GM12873 (cell line): ENCODE data around the gene PATZ1.

ENCODE experiments used
- TF ChIP-seq, protein P1 (sequence below): IDR thresholded peaks from 2 replicates; pipeline ENCODE4 v1.5.1; 2012; ENCODE audit warnings: low read depth, mild to moderate bottlenecking, moderate library complexity, low read length, control low read depth; ENCODE audit not compliant: insufficient read depth; ENCODE audit errors: missing control alignments

PATZ1 gene

DNA sequence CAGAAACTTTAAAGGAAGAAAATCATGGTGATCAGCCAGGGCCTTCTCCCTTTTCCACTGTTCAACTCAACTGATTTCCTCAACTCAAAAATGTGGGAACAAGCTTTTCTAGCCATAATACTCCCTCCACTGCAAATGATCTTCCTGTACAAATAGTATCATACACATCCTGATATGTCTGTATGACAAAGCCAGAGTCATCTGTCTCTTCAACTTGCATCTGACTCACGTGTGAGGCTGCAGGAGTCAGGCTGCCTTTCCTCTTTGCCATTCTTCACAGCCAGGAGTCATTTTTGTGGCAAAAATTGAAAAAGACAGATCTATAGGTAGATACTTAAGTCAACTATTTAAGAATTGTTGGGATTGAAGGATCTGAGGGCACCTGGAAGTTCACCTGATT lies 13.3 kb downstream of the PATZ1 start:
- TF ChIP-seq, protein P1, sequence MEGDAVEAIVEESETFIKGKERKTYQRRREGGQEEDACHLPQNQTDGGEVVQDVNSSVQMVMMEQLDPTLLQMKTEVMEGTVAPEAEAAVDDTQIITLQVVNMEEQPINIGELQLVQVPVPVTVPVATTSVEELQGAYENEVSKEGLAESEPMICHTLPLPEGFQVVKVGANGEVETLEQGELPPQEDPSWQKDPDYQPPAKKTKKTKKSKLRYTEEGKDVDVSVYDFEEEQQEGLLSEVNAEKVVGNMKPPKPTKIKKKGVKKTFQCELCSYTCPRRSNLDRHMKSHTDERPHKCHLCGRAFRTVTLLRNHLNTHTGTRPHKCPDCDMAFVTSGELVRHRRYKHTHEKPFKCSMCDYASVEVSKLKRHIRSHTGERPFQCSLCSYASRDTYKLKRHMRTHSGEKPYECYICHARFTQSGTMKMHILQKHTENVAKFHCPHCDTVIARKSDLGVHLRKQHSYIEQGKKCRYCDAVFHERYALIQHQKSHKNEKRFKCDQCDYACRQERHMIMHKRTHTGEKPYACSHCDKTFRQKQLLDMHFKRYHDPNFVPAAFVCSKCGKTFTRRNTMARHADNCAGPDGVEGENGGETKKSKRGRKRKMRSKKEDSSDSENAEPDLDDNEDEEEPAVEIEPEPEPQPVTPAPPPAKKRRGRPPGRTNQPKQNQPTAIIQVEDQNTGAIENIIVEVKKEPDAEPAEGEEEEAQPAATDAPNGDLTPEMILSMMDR = no peak

DNA sequence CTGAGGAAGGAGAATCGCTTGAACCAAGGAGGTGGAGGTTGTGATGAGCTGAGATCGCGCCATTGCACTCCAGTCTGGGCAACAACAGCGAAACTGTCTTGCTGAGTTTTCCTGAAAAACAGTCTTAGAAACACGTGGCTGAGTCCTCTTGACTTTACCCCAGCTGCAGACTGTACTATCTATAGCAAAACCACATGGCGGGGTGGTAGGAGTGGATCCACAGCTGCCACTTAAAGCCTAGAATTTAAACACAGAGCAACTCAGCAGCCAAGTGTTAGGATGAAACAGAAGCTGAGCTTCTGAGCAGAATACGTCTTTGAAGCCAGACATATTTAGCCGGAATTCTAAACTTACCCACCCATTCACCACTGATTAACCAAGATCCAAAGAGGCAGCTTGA lies 14.1 kb downstream of the PATZ1 start:
- TF ChIP-seq, protein P1 = no peak

DNA sequence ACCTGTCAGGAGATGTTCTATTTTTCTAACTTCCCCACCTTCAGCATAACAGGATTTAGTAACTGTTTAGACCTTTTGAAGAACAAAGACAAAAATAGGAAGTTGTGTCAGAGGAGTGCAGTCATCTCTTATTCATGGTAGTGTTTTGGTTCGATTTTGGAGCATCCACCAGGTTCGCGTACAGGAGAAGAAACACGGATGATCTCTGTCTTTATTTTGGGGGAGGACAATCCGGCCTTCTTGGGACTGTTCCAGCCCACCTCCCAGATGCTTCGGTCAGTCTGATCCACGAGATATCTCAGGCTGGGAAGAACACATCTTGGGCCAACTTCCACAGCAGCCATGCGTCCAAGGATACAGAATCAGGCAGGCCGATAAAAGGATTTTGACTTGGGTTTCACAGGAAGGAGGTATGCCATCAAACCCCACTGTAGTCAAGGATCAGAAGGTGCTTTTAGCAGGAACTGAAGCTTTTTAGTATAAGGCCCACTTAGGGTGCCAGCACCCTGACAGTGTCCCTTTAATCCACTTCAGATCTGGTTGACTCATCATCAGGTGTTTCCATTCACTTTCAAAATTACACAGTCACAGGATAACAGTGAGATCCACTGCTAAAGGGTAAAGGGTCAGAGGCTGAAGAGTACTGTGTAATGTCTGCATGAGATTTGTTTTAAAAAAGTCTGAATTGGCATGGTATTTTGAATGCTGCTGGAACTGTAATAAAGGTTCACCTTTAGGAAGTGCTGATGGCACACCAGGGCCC lies 16.5 kb downstream of the PATZ1 start:
- TF ChIP-seq, protein P1 = no peak

DNA sequence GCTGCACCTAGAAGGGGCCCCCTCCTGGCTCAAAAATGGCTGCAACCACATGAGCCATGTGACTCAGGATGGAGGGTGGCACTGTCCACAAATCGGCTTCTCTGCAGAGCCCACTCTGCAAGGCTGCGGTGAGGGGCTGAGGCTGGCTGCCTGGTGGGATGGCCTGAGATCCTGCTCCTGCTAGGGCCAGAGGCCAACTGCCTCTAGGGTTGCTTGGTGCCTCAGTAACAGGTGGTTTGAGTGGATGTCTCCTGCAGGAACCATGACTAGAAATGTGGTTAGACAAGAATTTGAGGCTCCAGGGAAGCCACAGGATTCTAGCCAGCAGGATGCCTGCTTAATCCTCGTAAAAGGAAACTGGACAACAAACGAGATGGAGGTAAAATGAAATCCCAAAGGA lies 17.1 kb downstream of the PATZ1 start:
- TF ChIP-seq, protein P1 = no peak

DNA sequence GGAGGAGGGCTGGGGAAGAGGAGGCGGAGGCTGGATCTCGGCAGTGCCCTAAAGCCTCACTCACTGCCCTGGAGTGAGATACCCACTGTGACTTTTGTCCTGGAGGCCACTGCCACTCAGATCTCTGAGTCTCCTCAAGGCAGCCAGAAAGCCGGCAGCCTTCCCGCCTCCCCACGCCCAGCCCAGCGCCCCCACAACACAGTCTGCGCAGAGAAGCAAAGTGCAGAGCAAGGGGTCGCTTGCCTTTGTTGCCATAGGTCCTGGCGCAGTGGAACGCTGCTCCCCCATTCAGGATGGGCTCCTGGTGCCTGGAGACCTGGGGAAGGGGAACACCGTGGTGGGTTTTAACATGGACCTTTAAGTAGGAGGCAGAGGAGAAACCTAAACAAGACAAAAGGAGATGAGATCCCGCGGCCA lies 17.6 kb downstream of the PATZ1 start:
- TF ChIP-seq, protein P1 = no peak

DNA sequence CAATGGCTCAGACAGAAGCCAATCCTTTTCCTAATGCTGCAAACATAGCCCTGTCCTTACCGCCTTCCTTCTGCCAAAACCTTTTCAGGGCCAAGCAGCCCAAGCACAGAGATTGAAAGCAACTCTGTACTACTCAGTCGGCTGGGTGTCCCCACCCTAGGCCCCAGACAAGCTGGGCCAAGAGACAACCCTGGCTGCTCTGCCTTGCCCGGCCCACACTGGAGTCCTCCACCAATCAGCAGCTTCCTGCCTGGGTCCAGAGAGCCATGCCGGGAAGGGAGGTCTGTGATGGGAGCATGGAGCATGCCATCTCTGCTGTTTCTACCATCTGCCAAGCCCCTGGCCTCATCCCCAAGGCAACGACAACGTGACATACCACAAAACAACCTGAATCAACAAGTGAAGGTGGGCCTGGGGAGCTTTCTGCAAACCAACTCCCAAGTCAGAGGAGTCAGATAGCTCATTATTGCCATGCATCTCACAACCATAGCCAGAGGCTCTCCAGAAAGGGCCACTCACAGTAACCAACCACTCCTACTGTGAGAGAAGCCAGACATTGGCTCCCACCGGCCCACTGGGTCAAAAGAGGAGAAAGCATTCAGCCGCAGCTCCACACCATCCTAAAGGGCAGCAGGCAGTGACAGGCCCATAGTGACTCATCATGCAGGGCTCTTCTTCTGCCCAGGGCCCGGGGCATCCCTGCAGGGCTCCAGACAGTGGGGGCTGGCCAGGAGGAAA lies 18.2 kb downstream of the PATZ1 start:
- TF ChIP-seq, protein P1 = no peak

DNA sequence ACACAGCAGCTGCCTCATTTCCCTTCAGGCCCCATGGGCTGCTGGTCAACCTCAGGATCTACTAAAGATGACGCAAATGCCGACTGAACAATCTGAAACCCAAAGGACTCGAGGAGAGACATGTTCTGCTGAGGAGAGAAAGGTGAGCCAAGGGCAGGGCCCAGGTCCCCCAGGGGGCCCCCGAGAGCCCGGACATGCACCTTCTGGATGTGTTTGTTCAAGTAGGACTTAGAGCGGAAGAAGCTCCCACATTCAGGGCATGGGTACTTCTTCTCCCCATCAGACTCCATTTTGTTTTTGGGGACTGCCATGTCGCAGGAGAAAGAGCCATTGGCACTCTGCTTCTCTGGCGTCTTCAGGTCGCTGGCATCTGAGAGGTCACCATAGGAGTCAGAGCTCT lies 19.3 kb downstream of the PATZ1 start:
- TF ChIP-seq, protein P1 = no peak
